Tibial nerve (tissue), 4 donors: ENCODE measurements around the gene ADAMTS18. TPM values are rescaled to one million over a fixed set of nuclear protein-coding genes. Genes with fewer than 3 reads are reported as not detected.

ENCODE experiments used
- DNase-seq, 2 donors: peaks; one replicate each; pipeline ENCODE4 v3.0.0-alpha.2; 2019; ENCODE audit warnings: low spot score in 2 of 2
- H3K27ac ChIP-seq, 4 donors: fragments of 200-600 bp; sonication (generic) in 3 of 4; one replicate each; pipeline ENCODE4 v1.5.1; 2017 to 2019; ENCODE audit warnings: mild to moderate bottlenecking in 1 of 4
- H3K27me3 ChIP-seq, 2 donors: fragments of 200-600 bp; sonication (generic) in 1 of 2; one replicate each; pipeline versions ENCODE4 v1.5.1 to v1.6.0; 2017 to 2019
- H3K36me3 ChIP-seq, 3 donors: fragments of 200-600 bp; sonication (generic); one replicate each; pipeline ENCODE4 v1.5.1; 2018 to 2019
- H3K4me1 ChIP-seq, 4 donors: fragments of 200-600 bp; sonication (generic) in 3 of 4; one replicate each; pipeline ENCODE4 v1.5.1; 2017 to 2019
- H3K4me3 ChIP-seq, 4 donors: fragments of 200-600 bp; sonication (generic) in 3 of 4; one replicate each; pipeline ENCODE4 v1.5.1; 2017 to 2019; ENCODE audit warnings: mild to moderate bottlenecking in 1 of 4, moderate library complexity in 1 of 4
- H3K9me3 ChIP-seq, 4 donors: fragments of 200-600 bp; sonication (generic) in 3 of 4; one replicate each; pipeline ENCODE4 v1.5.1; 2017 to 2019
- CTCF ChIP-seq, 5 experiments: fragments of 200-600 bp in 3 of 5; fragments of 450-650 bp in 2 of 5; sonication (generic) in 3 of 5; IDR thresholded peaks; one replicate each; pipeline ENCODE4 v1.5.1; 2016 to 2019; ENCODE audit warnings: antibody characterized with exemption in 5 of 5, mild to moderate bottlenecking in 3 of 5, moderate library complexity in 2 of 5
- EP300 ChIP-seq, 2 donors: sonication (generic); formaldehyde crosslinking; IDR thresholded peaks; one replicate each; pipeline ENCODE4 v1.6.1; 2017; ENCODE audit warnings: antibody characterized with exemption in 2 of 2, mild to moderate bottlenecking in 1 of 2
- POLR2A ChIP-seq, 2 donors: fragments of 450-650 bp; IDR thresholded peaks; one replicate each; pipeline ENCODE4 v1.6.1; 2017; ENCODE audit warnings: antibody characterized with exemption in 2 of 2, mild to moderate bottlenecking in 2 of 2, moderate library complexity in 2 of 2
- WGBS, 2 donors: methylation state at CpG; one replicate each; pipeline ENCODE4 v1.1.5; 2018; 5-methylcytosine and 5-hydroxymethylcytosine counted together
- total RNA-seq, 4 donors: library from RNA; depleted of rRNA; stranded (reverse); fragments of >200 nt; gene quantifications; one replicate each; pipeline ENCODE4 v1.1.0, GENCODE V29; 2016

Gene ADAMTS18
- total RNA-seq, 4 donors from 2014 or later = under 0.01 to 0.60 (median 0.21) TPM

GRCh38 chr16:77330332-77331042 lies 104.3 kb downstream of the ADAMTS18 start:
- no peaks in the 10 kb centered on the region for H3K36me3 ChIP-seq
- DNase-seq = no peak
- H3K4me1 ChIP-seq = no peaks in the 10 kb centered on the region
- no peak overlapping the region for H3K4me3 ChIP-seq
- no peaks in the 10 kb centered on the region for H3K9me3 ChIP-seq
- no peaks in the 10 kb centered on the region for H3K27me3 ChIP-seq
- no peak overlapping the region for H3K27ac ChIP-seq
- TF ChIP-seq EP300 (IDR thresholded peaks at IDR 0.05) (no peak), CTCF (IDR thresholded peaks at IDR 0.05) (no peak), POLR2A (IDR thresholded peaks at IDR 0.05) (no peak)
- WGBS, 2 donors = 44 to 46% methylated on average over 5 of the region's 5 CpGs

GRCh38 chr16:77328768-77329167 lies 106.1 kb downstream of the ADAMTS18 start:
- Histone ChIP-seq H3K27ac (no peak overlapping the region), H3K4me3 (no peak overlapping the region), H3K36me3 (no peaks in the 10 kb centered on the region), H3K9me3 (no peaks in the 10 kb centered on the region), H3K4me1 (no peaks in the 10 kb centered on the region), H3K27me3 (no peaks in the 10 kb centered on the region)
- TF ChIP-seq EP300 (IDR thresholded peaks at IDR 0.05) (no peak), POLR2A (IDR thresholded peaks at IDR 0.05) (no peak), CTCF (IDR thresholded peaks at IDR 0.05) (no peak)
- WGBS, 2 donors = 49 to 60% methylated on average over 4 of the region's 4 CpGs
- no peak for DNase-seq

- Histone ChIP-seq H3K27me3 (no peaks in the 10 kb centered on the region), H3K4me1 (no peaks in the 10 kb centered on the region), H3K4me3 (no peak overlapping the region), H3K9me3 (no peaks in the 10 kb centered on the region), H3K27ac (no peak overlapping the region), H3K36me3 (no peaks in the 10 kb centered on the region)
- TF ChIP-seq CTCF (IDR thresholded peaks at IDR 0.05) = no peak
- no peak for TF ChIP-seq EP300 (IDR thresholded peaks at IDR 0.05)
- TF ChIP-seq POLR2A (IDR thresholded peaks at IDR 0.05) = no peak
- no peak for DNase-seq
- 79 to 86% methylated on average over 7 of the region's 7 CpGs for WGBS, 2 donors
These were observed 106.6 kb downstream of the ADAMTS18 start for GRCh38 chr16:77328274-77328673.

GRCh38 chr16:77327717-77328116 lies 107.1 kb downstream of the ADAMTS18 start:
- DNase-seq = no peak
- H3K27ac ChIP-seq = no peak overlapping the region
- TF ChIP-seq EP300 (IDR thresholded peaks at IDR 0.05) (no peak), POLR2A (IDR thresholded peaks at IDR 0.05) (no peak), CTCF (IDR thresholded peaks at IDR 0.05) (no peak)
- H3K27me3 ChIP-seq = no peaks in the 10 kb centered on the region
- H3K4me1 ChIP-seq = no peaks in the 10 kb centered on the region
- no peaks in the 10 kb centered on the region for H3K9me3 ChIP-seq
- 86 to 91% methylated on average over 2 of the region's 2 CpGs for WGBS, 2 donors
- H3K4me3 ChIP-seq = no peak overlapping the region
- no peaks in the 10 kb centered on the region for H3K36me3 ChIP-seq

GRCh38 chr16:77324729-77325128 lies 110.1 kb downstream of the ADAMTS18 start:
- H3K4me3 ChIP-seq = no peak overlapping the region
- H3K4me1 ChIP-seq = no peaks in the 10 kb centered on the region
- TF ChIP-seq POLR2A (IDR thresholded peaks at IDR 0.05) (no peak), CTCF (IDR thresholded peaks at IDR 0.05) (no peak), EP300 (IDR thresholded peaks at IDR 0.05) (no peak)
- no peaks in the 10 kb centered on the region for H3K36me3 ChIP-seq
- DNase-seq = no peak
- H3K27ac ChIP-seq = no peak overlapping the region
- WGBS, 2 donors = 80 to 85% methylated on average over 3 of the region's 3 CpGs
- no peaks in the 10 kb centered on the region for H3K27me3 ChIP-seq
- H3K9me3 ChIP-seq = no peaks in the 10 kb centered on the region
